ENCODE results near the gene C2CD2L. TPM values are rescaled to one million over a fixed set of nuclear protein-coding genes. Genes with fewer than 3 reads are reported as not detected.

The C2CD2L gene
- total and polyA plus RNA-seq, 3 donors from 2014 or later, result 7.8 to 12.3 (median 11.7) TPM

- DNase-seq, result peak; percentile 69
- Histone ChIP-seq H3K27ac (no peak overlapping the region), H3K27me3 (no peaks in the 10 kb centered on the region), H3K36me3 (ENCODE audit: low read depth, missing control alignments) (no peaks in the 10 kb centered on the region), H3K9me3 (no peaks in the 10 kb centered on the region), H3K4me1 (peaks cover 9% of the 10 kb centered on the region), H3K4me3 (no peak overlapping the region)
- WGBS, 2 donors, result 32 to 37% methylated on average over 7 of the region's 7 CpGs
- intact Hi-C loops (cut with DNase I; ENCODE audit: low total_unique reads), result no loop called here
- TF ChIP-seq POLR2A (IDR thresholded peaks at IDR 0.05) (no peak), CTCF (IDR thresholded peaks at IDR 0.05) (peak; percentile 23 to 66 (median 65))
Observed at GRCh38 chr11:119144825-119145486, 37.8 kb downstream of the C2CD2L start.

- Histone ChIP-seq H3K27ac (no peak overlapping the region), H3K4me3 (no peak overlapping the region), H3K36me3 (ENCODE audit: low read depth, missing control alignments) (no peaks in the 10 kb centered on the region), H3K9me3 (no peaks in the 10 kb centered on the region), H3K27me3 (no peaks in the 10 kb centered on the region), H3K4me1 (peaks cover 9% of the 10 kb centered on the region)
- intact Hi-C loops (cut with DNase I; ENCODE audit: low total_unique reads), result no loop called here
- no peak for TF ChIP-seq CTCF (IDR thresholded peaks at IDR 0.05)
- TF ChIP-seq POLR2A (IDR thresholded peaks at IDR 0.05), result no peak
- no peak for DNase-seq
- WGBS, 2 donors, result 56 to 63% methylated on average over 3 of the region's 3 CpGs
Observed at GRCh38 chr11:119145551-119145950, 38.4 kb downstream of the C2CD2L start.

GRCh38 chr11:119147604-119148333, 40.6 kb downstream of the C2CD2L start:
- 47 to 60% methylated on average over 6 of the region's 6 CpGs for WGBS, 2 donors
- TF ChIP-seq POLR2A (IDR thresholded peaks at IDR 0.05) (no peak), CTCF (IDR thresholded peaks at IDR 0.05) (no peak)
- no peak for DNase-seq

GRCh38 chr11:119148720-119149017, 41.5 kb downstream of the C2CD2L start:
- H3K27ac ChIP-seq, result no peak overlapping the region
- H3K36me3 ChIP-seq (ENCODE audit: low read depth, missing control alignments), result no peaks in the 10 kb centered on the region
- no peaks in the 10 kb centered on the region for H3K9me3 ChIP-seq
- TF ChIP-seq POLR2A (IDR thresholded peaks at IDR 0.05) (no peak), CTCF (IDR thresholded peaks at IDR 0.05) (no peak)
- H3K27me3 ChIP-seq, result no peaks in the 10 kb centered on the region
- peak overlapping the region; percentile 40 to 55 for H3K4me3 ChIP-seq
- DNase-seq, result no peak
- 1 to 2% methylated on average over 15 to 16 of the region's 16 CpGs for WGBS, 2 donors
- peaks cover 9% of the 10 kb centered on the region for H3K4me1 ChIP-seq
- intact Hi-C loops (cut with DNase I; ENCODE audit: low total_unique reads), result no loop called here

More at GRCh38 chr11:119147604-119148333, 40.6 kb downstream of the C2CD2L start:
- no peak overlapping the region for H3K27ac ChIP-seq
- no peaks in the 10 kb centered on the region for H3K36me3 ChIP-seq (ENCODE audit: low read depth, missing control alignments)
- H3K9me3 ChIP-seq, result no peaks in the 10 kb centered on the region
- H3K4me3 ChIP-seq, result no peak overlapping the region
- no peaks in the 10 kb centered on the region for H3K27me3 ChIP-seq
- intact Hi-C loops (cut with DNase I; ENCODE audit: low total_unique reads), result no loop called here
- H3K4me1 ChIP-seq, result peaks cover 9% of the 10 kb centered on the region
